ENCODE results near the gene TNS3.
A peak's percentile ranks its signal among the peaks of the same experiment; 100 is the strongest.

Gene TNS3

GRCh38 chr7:47506382-47507339 is 75.2 kb downstream of the TNS3 start:
- DNase-seq (ENCODE audit: low spot score) = no peak

GRCh38 chr7:47505312-47506007 is 76.5 kb downstream of the TNS3 start:
- DNase-seq (ENCODE audit: low spot score) = no peak

- DNase-seq (ENCODE audit: low spot score) = no peak
Observed at GRCh38 chr7:47504551-47505311, 77.2 kb downstream of the TNS3 start.

GRCh38 chr7:47503281-47503680 is 78.6 kb downstream of the TNS3 start:
- DNase-seq (ENCODE audit: low spot score) = no peak

GRCh38 chr7:47502240-47502877 is 79.6 kb downstream of the TNS3 start:
- DNase-seq (ENCODE audit: low spot score) = peak; percentile 65

GRCh38 chr7:47501406-47501805 is 80.5 kb downstream of the TNS3 start:
- DNase-seq (ENCODE audit: low spot score) = no peak

GRCh38 chr7:47500103-47500563 is 81.8 kb downstream of the TNS3 start:
- DNase-seq (ENCODE audit: low spot score) = no peak

- no peak for DNase-seq (ENCODE audit: low spot score)
Observed at GRCh38 chr7:47498229-47499056, 83.5 kb downstream of the TNS3 start.

GRCh38 chr7:47497367-47498096 is 84.4 kb downstream of the TNS3 start:
- DNase-seq (ENCODE audit: low spot score) = no peak

GRCh38 chr7:47496666-47497065 is 85.2 kb downstream of the TNS3 start:
- DNase-seq (ENCODE audit: low spot score) = no peak

GRCh38 chr7:47496056-47496665 is 85.8 kb downstream of the TNS3 start:
- no peak for DNase-seq (ENCODE audit: low spot score)

GRCh38 chr7:47493976-47494911 is 87.7 kb downstream of the TNS3 start:
- no peak for DNase-seq (ENCODE audit: low spot score)

GRCh38 chr7:47492716-47493325 is 89.1 kb downstream of the TNS3 start:
- DNase-seq (ENCODE audit: low spot score) = no peak

- DNase-seq (ENCODE audit: low spot score) = no peak
Observed at GRCh38 chr7:47490501-47491265, 91.2 kb downstream of the TNS3 start.

- DNase-seq (ENCODE audit: low spot score) = no peak
Observed at GRCh38 chr7:47489624-47490023, 92.3 kb downstream of the TNS3 start.

- no peak for DNase-seq (ENCODE audit: low spot score)
Observed at GRCh38 chr7:47488969-47489342, 93.0 kb downstream of the TNS3 start.

GRCh38 chr7:47488201-47488968 is 93.5 kb downstream of the TNS3 start:
- no peak for DNase-seq (ENCODE audit: low spot score)

Measured in left forelimb (tissue), 1 donor.